Calu3 (cell line): ENCODE results near the gene MACF1. TPM values are rescaled to one million over a fixed set of nuclear protein-coding genes. Genes with fewer than 3 reads are reported as not detected.

Experiments used
- BruUV-seq: library from RNA; stranded (reverse); fragments of 400-500 nt; replicated peaks from 2 replicates; lab custom pipeline; 2021; lab: Mats Ljungman, UMichigan
- CTCF ChIA-PET: fragments of 300-600 bp; sonication (Branson Sonifier 250); formaldehyde crosslinking; loops from one replicate; lab custom pipeline; 2022; ENCODE audit warnings: antibody characterized with exemption; lab: Charles Lee
- DNase-seq: peaks from one replicate; pipeline ENCODE4 v3.0.0; 2022
- H3K27ac Mint-ChIP-seq: one replicate; pipeline ENCODE4 v1.8.0; 2022; ENCODE audit warnings: mixed read lengths; ENCODE audit not compliant: unreplicated experiment
- H3K27me3 Mint-ChIP-seq: one replicate; pipeline ENCODE4 v1.8.0; 2022; ENCODE audit warnings: mixed read lengths; ENCODE audit not compliant: unreplicated experiment
- H3K36me3 Mint-ChIP-seq: one replicate; pipeline ENCODE4 v1.8.0; 2022; ENCODE audit warnings: mild to moderate bottlenecking, moderate library complexity, mixed read lengths; ENCODE audit not compliant: insufficient read depth, unreplicated experiment
- H3K4me1 Mint-ChIP-seq: one replicate; pipeline ENCODE4 v1.8.0; 2022; ENCODE audit warnings: mild to moderate bottlenecking, low read depth, mixed read lengths; ENCODE audit not compliant: unreplicated experiment
- H3K4me3 Mint-ChIP-seq: one replicate; pipeline ENCODE4 v1.8.0; 2022; ENCODE audit warnings: mild to moderate bottlenecking, low read depth, moderate library complexity, mixed read lengths; ENCODE audit not compliant: unreplicated experiment
- H3K9me3 Mint-ChIP-seq: one replicate; pipeline ENCODE4 v1.8.0; 2022; ENCODE audit warnings: low read depth, mixed read lengths; ENCODE audit not compliant: unreplicated experiment
- CTCF ChIP-seq: fragments of 200-600 bp; IDR thresholded peaks from one replicate; pipeline ENCODE4 v1.8.0; 2022; ENCODE audit warnings: antibody characterized with exemption; ENCODE audit not compliant: unreplicated experiment
- intact Hi-C: fragments of 100-400 bp; cut with micrococcal nuclease; formaldehyde crosslinking; loops from one replicate; pipeline ENCODE4 v1.10.0; 2022; ENCODE audit not compliant: unreplicated experiment
- total RNA-seq: library from RNA; stranded (reverse); gene quantifications from 2 replicates; pipeline ENCODE4 v1.2.3, GENCODE V29; 2022

MACF1 gene
- total RNA-seq, 1 experiment from 2014 or later: 705 TPM

DNA sequence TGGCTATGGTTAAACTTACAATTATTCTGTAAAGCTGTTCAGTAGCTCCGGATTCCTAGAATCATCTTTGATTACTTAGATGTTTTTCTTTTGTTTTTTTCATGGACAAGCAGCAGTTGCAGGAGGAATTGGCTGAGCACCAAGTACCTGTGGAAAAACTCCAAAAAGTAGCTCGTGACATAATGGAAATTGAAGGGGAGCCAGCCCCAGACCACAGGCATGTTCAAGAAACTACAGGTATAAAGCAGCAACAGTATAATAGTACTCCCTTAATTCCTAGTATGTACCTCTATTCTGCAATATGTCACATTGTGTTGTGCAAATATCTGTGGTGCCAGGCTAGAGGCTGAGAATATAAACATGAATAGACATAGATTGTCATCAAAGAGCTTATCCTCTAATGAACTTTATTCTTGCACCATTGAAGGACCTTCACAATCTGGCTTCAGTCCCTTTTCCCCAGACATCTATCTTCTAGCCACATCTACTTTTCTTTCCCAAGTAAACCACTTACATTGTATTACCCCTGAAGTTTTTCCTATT, 154.6 kb downstream of the MACF1 start:
- peaks cover 23% of the 10 kb centered on the region for H3K36me3 Mint-ChIP-seq

DNA sequence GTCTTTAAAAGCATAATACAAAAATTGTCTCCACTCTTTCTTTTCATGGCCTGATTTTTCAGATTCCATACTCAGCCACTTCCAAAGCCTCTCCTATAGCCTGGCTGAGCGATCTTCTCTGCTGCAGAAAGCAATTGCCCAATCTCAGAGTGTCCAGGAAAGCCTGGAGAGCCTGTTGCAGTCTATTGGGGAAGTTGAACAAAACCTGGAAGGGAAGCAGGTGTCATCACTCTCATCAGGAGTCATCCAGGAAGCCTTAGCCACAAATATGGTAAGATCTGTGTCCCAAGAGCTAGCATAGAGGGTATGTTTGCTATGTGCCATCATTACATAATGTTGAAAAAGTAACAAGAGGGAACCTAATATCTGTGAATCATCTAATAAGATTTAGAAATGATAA, 156.2 kb downstream of the MACF1 start:
- CTCF ChIA-PET: no interaction called here
- Mint-ChIP-seq H3K4me1 (no peaks in the 10 kb centered on the region), H3K27ac (no peak overlapping the region), H3K27me3 (no peaks in the 10 kb centered on the region), H3K4me3 (no peak overlapping the region), H3K36me3 (peaks cover 26% of the 10 kb centered on the region), H3K9me3 (no peaks in the 10 kb centered on the region)
- no TSS peak for BruUV-seq
- intact Hi-C loops: no loop called here
- no peak for DNase-seq
- TF ChIP-seq CTCF: no peak

More for the DNA sequence above, 154.6 kb downstream of the MACF1 start:
- BruUV-seq: no TSS peak
- CTCF ChIA-PET: no interaction called here
- no peak for TF ChIP-seq CTCF
- H3K9me3 Mint-ChIP-seq: no peaks in the 10 kb centered on the region
- no peak overlapping the region for H3K4me3 Mint-ChIP-seq
- intact Hi-C loops: no loop called here
- H3K4me1 Mint-ChIP-seq: no peaks in the 10 kb centered on the region
- DNase-seq: no peak
- no peak overlapping the region for H3K27ac Mint-ChIP-seq
- H3K27me3 Mint-ChIP-seq: no peaks in the 10 kb centered on the region

GRCh38 chr1:39361446-39361845, 157.0 kb downstream of the MACF1 start:
- CTCF ChIA-PET: interaction anchor here (1.2 kb wide), 1 partner anchor 45 kb away, joined by 3 read pairs; no protein-coding TSS in a partner anchor
- Mint-ChIP-seq H3K27ac (no peak overlapping the region), H3K4me3 (no peak overlapping the region), H3K9me3 (no peaks in the 10 kb centered on the region), H3K27me3 (no peaks in the 10 kb centered on the region), H3K4me1 (no peaks in the 10 kb centered on the region), H3K36me3 (peaks cover 27% of the 10 kb centered on the region)
- BruUV-seq: no TSS peak
- no peak for DNase-seq
- intact Hi-C loops: no loop called here
- TF ChIP-seq CTCF: no peak

DNA sequence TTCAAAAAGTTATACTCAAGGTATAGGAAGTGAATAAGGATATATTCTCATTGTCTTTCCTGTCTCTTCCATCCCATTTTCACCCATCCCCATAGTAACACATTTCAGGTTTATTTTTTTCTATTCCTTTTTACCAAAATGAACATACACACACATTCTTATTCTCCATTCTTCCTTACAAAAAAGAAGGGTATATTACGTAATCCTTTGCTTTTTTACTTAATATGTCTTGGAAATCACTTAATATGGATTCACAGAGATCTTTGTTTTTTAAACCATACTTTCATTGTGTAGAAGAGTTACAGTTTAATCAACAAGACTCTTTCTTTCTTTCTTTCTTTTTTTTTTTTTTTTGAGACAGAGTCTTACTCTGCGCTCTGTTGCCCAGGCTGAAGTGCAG, 158.8 kb downstream of the MACF1 start:
- CTCF ChIA-PET: no interaction called here
- H3K4me1 Mint-ChIP-seq: no peaks in the 10 kb centered on the region
- BruUV-seq: no TSS peak
- no peak overlapping the region for H3K4me3 Mint-ChIP-seq
- no peaks in the 10 kb centered on the region for H3K9me3 Mint-ChIP-seq
- peaks cover 27% of the 10 kb centered on the region for H3K36me3 Mint-ChIP-seq
- no peaks in the 10 kb centered on the region for H3K27me3 Mint-ChIP-seq
- intact Hi-C loops: no loop called here
- no peak for TF ChIP-seq CTCF
- H3K27ac Mint-ChIP-seq: no peak overlapping the region
- no peak for DNase-seq
